ENCODE results near the gene ITGB8. TPM values are rescaled to one million over a fixed set of nuclear protein-coding genes. Genes with fewer than 3 reads are reported as not detected.
"Not testable (repeated sequence)": the region's sequence is repeated elsewhere in the genome, so short reads cannot be mapped to it uniquely, and the experiment has no call there.

The ITGB8 gene
- total RNA-seq, 1 experiment from 2014 or later = 3.6 TPM

- Histone ChIP-seq H3K4me3 (no peak overlapping the region), H3K27me3 (replicated peaks) (no peaks in the 10 kb centered on the region), H3K9me3 (replicated peaks) (peaks cover 2% of the 10 kb centered on the region; the same call in 1 of the 2 replicates), H3K27ac (no peak overlapping the region), H3K4me1 (replicated peaks) (peaks cover 4% of the 10 kb centered on the region), H3K36me3 (no peaks in the 10 kb centered on the region)
- DNase-seq (ENCODE audit: low read depth in 1 of 2, low spot score in 2 of 2) = no peak
Measured at GRCh38 chr7:20299647-20300312, 30.9 kb upstream of the ITGB8 start.

GRCh38 chr7:20301311-20301939, 29.3 kb upstream of the ITGB8 start:
- H3K27ac ChIP-seq = no peak overlapping the region
- no peak for DNase-seq (ENCODE audit: low read depth in 1 of 2, low spot score in 2 of 2)
- H3K36me3 ChIP-seq = no peaks in the 10 kb centered on the region
- H3K27me3 ChIP-seq (replicated peaks) = no peaks in the 10 kb centered on the region
- peaks cover 10% of the 10 kb centered on the region for H3K4me1 ChIP-seq (replicated peaks)
- no peak overlapping the region for H3K4me3 ChIP-seq
- no peaks in the 10 kb centered on the region for H3K9me3 ChIP-seq (replicated peaks)

- not testable (repeated sequence) for H3K27ac ChIP-seq
Measured at GRCh38 chr7:20302300-20302699, 28.4 kb upstream of the ITGB8 start.

GRCh38 chr7:20302891-20303290, 27.8 kb upstream of the ITGB8 start:
- DNase-seq (ENCODE audit: low read depth in 1 of 2, low spot score in 2 of 2) = no peak
- Histone ChIP-seq H3K27me3 (replicated peaks) (no peaks in the 10 kb centered on the region), H3K36me3 (no peaks in the 10 kb centered on the region), H3K4me3 (no peak overlapping the region), H3K4me1 (replicated peaks) (peaks cover 18% of the 10 kb centered on the region), H3K9me3 (replicated peaks) (no peaks in the 10 kb centered on the region), H3K27ac (no peak overlapping the region)

More at GRCh38 chr7:20302300-20302699, 28.4 kb upstream of the ITGB8 start:
- H3K36me3 ChIP-seq; H3K4me3 ChIP-seq; DNase-seq (ENCODE audit: low read depth in 1 of 2, low spot score in 2 of 2); H3K9me3 ChIP-seq (replicated peaks); H3K27me3 ChIP-seq (replicated peaks): not testable (repeated sequence)
- H3K4me1 ChIP-seq (replicated peaks) = peaks cover 18% of the 10 kb centered on the region

- no peaks in the 10 kb centered on the region for H3K27me3 ChIP-seq (replicated peaks)
- no peak for DNase-seq (ENCODE audit: low read depth in 1 of 2, low spot score in 2 of 2)
- no peaks in the 10 kb centered on the region for H3K36me3 ChIP-seq
- no peaks in the 10 kb centered on the region for H3K9me3 ChIP-seq (replicated peaks)
- H3K4me3 ChIP-seq = no peak overlapping the region
- H3K4me1 ChIP-seq (replicated peaks) = peaks cover 18% of the 10 kb centered on the region
- H3K27ac ChIP-seq = no peak overlapping the region
Measured at GRCh38 chr7:20304366-20304765, 26.3 kb upstream of the ITGB8 start.

- no peak for DNase-seq (ENCODE audit: low read depth in 1 of 2, low spot score in 2 of 2)
- Histone ChIP-seq H3K4me3 (no peak overlapping the region), H3K9me3 (replicated peaks) (no peaks in the 10 kb centered on the region), H3K36me3 (no peaks in the 10 kb centered on the region), H3K27me3 (replicated peaks) (no peaks in the 10 kb centered on the region), H3K4me1 (replicated peaks) (peaks cover 18% of the 10 kb centered on the region), H3K27ac (0 out of 2 replicates have a peak overlapping the region, but pooled peaks have one; percentile 41)
Measured at GRCh38 chr7:20305726-20306125, 25.0 kb upstream of the ITGB8 start.

- H3K27me3 ChIP-seq (replicated peaks) = no peaks in the 10 kb centered on the region
- peak overlapping the region; percentile 41 for H3K27ac ChIP-seq
- no peaks in the 10 kb centered on the region for H3K9me3 ChIP-seq (replicated peaks)
- H3K36me3 ChIP-seq = no peaks in the 10 kb centered on the region
- H3K4me1 ChIP-seq (replicated peaks) = peaks cover 16% of the 10 kb centered on the region
- H3K4me3 ChIP-seq = no peak overlapping the region
- DNase-seq (ENCODE audit: low read depth in 1 of 2, low spot score in 2 of 2) = peak in 1 of 2 experiments; percentile 39
Measured at GRCh38 chr7:20306180-20306946, 24.3 kb upstream of the ITGB8 start.

GRCh38 chr7:20307119-20307518, 23.6 kb upstream of the ITGB8 start:
- H3K4me1 ChIP-seq (replicated peaks) = peaks cover 14% of the 10 kb centered on the region
- H3K36me3 ChIP-seq = no peaks in the 10 kb centered on the region
- peak in 1 of 2 experiments; percentile 19 for DNase-seq (ENCODE audit: low read depth in 1 of 2, low spot score in 2 of 2)
- no peaks in the 10 kb centered on the region for H3K9me3 ChIP-seq (replicated peaks)
- H3K27me3 ChIP-seq (replicated peaks) = no peaks in the 10 kb centered on the region
- H3K27ac ChIP-seq = peak overlapping the region; percentile 41
- H3K4me3 ChIP-seq = no peak overlapping the region

- no peak overlapping the region for H3K27ac ChIP-seq
- no peak for DNase-seq (ENCODE audit: low read depth in 1 of 2, low spot score in 2 of 2)
- no peaks in the 10 kb centered on the region for H3K27me3 ChIP-seq (replicated peaks)
- H3K36me3 ChIP-seq = no peaks in the 10 kb centered on the region
- no peak overlapping the region for H3K4me3 ChIP-seq
- H3K4me1 ChIP-seq (replicated peaks) = peaks cover 14% of the 10 kb centered on the region
- no peaks in the 10 kb centered on the region for H3K9me3 ChIP-seq (replicated peaks)
Measured at GRCh38 chr7:20307901-20308300, 22.8 kb upstream of the ITGB8 start.

- Histone ChIP-seq H3K27ac (no peak overlapping the region), H3K36me3 (no peaks in the 10 kb centered on the region), H3K9me3 (replicated peaks) (no peaks in the 10 kb centered on the region), H3K4me1 (replicated peaks) (peaks cover 14% of the 10 kb centered on the region), H3K4me3 (no peak overlapping the region), H3K27me3 (replicated peaks) (no peaks in the 10 kb centered on the region)
- DNase-seq (ENCODE audit: low read depth in 1 of 2, low spot score in 2 of 2) = no peak
Measured at GRCh38 chr7:20310301-20310700, 20.4 kb upstream of the ITGB8 start.

GRCh38 chr7:20310963-20311742, 19.5 kb upstream of the ITGB8 start:
- Histone ChIP-seq H3K27me3 (replicated peaks) (no peaks in the 10 kb centered on the region), H3K27ac (no peak overlapping the region), H3K4me1 (replicated peaks) (peaks cover 10% of the 10 kb centered on the region), H3K36me3 (no peaks in the 10 kb centered on the region), H3K9me3 (replicated peaks) (no peaks in the 10 kb centered on the region), H3K4me3 (no peak overlapping the region)
- peak in 1 of 2 experiments; percentile 59 for DNase-seq (ENCODE audit: low read depth in 1 of 2, low spot score in 2 of 2)

GRCh38 chr7:20311743-20312042, 19.0 kb upstream of the ITGB8 start:
- no peak overlapping the region for H3K27ac ChIP-seq
- H3K9me3 ChIP-seq (replicated peaks) = no peaks in the 10 kb centered on the region
- H3K4me1 ChIP-seq (replicated peaks) = peaks cover 5% of the 10 kb centered on the region
- no peak overlapping the region for H3K4me3 ChIP-seq
- H3K27me3 ChIP-seq (replicated peaks) = no peaks in the 10 kb centered on the region
- no peaks in the 10 kb centered on the region for H3K36me3 ChIP-seq
- no peak for DNase-seq (ENCODE audit: low read depth in 1 of 2, low spot score in 2 of 2)

- no peak for DNase-seq (ENCODE audit: low read depth in 1 of 2, low spot score in 2 of 2)
- Histone ChIP-seq H3K9me3 (replicated peaks) (no peaks in the 10 kb centered on the region), H3K27ac (no peak overlapping the region), H3K4me3 (no peak overlapping the region), H3K27me3 (replicated peaks) (no peaks in the 10 kb centered on the region), H3K36me3 (no peaks in the 10 kb centered on the region), H3K4me1 (replicated peaks) (no peaks in the 10 kb centered on the region)
Measured at GRCh38 chr7:20312562-20312961, 18.1 kb upstream of the ITGB8 start.
